Type B pancreatic cell (in vitro differentiated cells): ENCODE data around the gene PRR3. TPM values are rescaled to one million over a fixed set of nuclear protein-coding genes. Genes with fewer than 3 reads are reported as not detected.

Experiments used
- DNase-seq: peaks from one replicate; pipeline ENCODE4 v3.0.0; 2021; ENCODE audit warnings: mixed read lengths; ENCODE audit not compliant: unreplicated experiment; ENCODE audit errors: extremely low spot score
- H3K27ac Mint-ChIP-seq: 2 replicates; pipeline ENCODE4 v1.8.0; 2021; ENCODE audit warnings: mild to moderate bottlenecking, mixed read lengths
- H3K27me3 Mint-ChIP-seq: 2 replicates; pipeline ENCODE4 v1.8.0; 2021; ENCODE audit warnings: mixed read lengths
- H3K36me3 Mint-ChIP-seq: 2 replicates; pipeline ENCODE4 v1.8.0; 2021; ENCODE audit warnings: mixed read lengths
- H3K4me1 Mint-ChIP-seq: one replicate; pipeline ENCODE4 v1.8.0; 2021; ENCODE audit warnings: mixed read lengths; ENCODE audit not compliant: unreplicated experiment
- H3K4me3 Mint-ChIP-seq: 2 replicates; pipeline ENCODE4 v1.8.0; 2021; ENCODE audit warnings: mild to moderate bottlenecking, mixed read lengths
- H3K9me3 Mint-ChIP-seq: 2 replicates; pipeline ENCODE4 v1.8.0; 2021; ENCODE audit warnings: mixed read lengths
- CTCF ChIP-seq: fragments of 200-600 bp; sonication (generic); conservative IDR thresholded peaks from 2 replicates; pipeline ENCODE4 v1.5.0; 2021; ENCODE audit warnings: antibody characterized with exemption, mild to moderate bottlenecking
- total RNA-seq: library from RNA; stranded (reverse); gene quantifications from 2 replicates; pipeline ENCODE4 v1.2.1, GENCODE V29; 2021; ENCODE audit warnings: low replicate concordance

PRR3 gene
- total RNA-seq, 1 donor from 2014 or later: 32.5 TPM

GRCh38 chr6:30564114-30564513, 7.0 kb downstream of the PRR3 start:
- Mint-ChIP-seq H3K9me3 (no peaks in the 10 kb centered on the region), H3K27me3 (no peaks in the 10 kb centered on the region), H3K27ac (no peak overlapping the region), H3K4me3 (no peak overlapping the region), H3K36me3 (peaks cover 12% of the 10 kb centered on the region), H3K4me1 (peaks cover 3% of the 10 kb centered on the region)
- DNase-seq: no peak
- no peak for TF ChIP-seq CTCF

GRCh38 chr6:30565772-30566171, 8.7 kb downstream of the PRR3 start:
- H3K4me1 Mint-ChIP-seq: peaks cover 5% of the 10 kb centered on the region
- peak overlapping the region; percentile 27 for H3K27ac Mint-ChIP-seq
- peaks cover 10% of the 10 kb centered on the region for H3K36me3 Mint-ChIP-seq
- no peaks in the 10 kb centered on the region for H3K9me3 Mint-ChIP-seq
- DNase-seq: no peak
- H3K4me3 Mint-ChIP-seq: no peak overlapping the region
- peaks cover 4% of the 10 kb centered on the region for H3K27me3 Mint-ChIP-seq
- no peak for TF ChIP-seq CTCF

- Mint-ChIP-seq H3K4me3 (peak overlapping the region; percentile 30), H3K36me3 (no peaks in the 10 kb centered on the region), H3K27me3 (peaks cover 4% of the 10 kb centered on the region), H3K27ac (no peak overlapping the region), H3K4me1 (peaks cover 27% of the 10 kb centered on the region), H3K9me3 (no peaks in the 10 kb centered on the region)
- DNase-seq: no peak
- TF ChIP-seq CTCF: no peak
Observed at GRCh38 chr6:30568245-30568644, 11.2 kb downstream of the PRR3 start.

- H3K36me3 Mint-ChIP-seq: no peaks in the 10 kb centered on the region
- H3K4me1 Mint-ChIP-seq: peaks cover 29% of the 10 kb centered on the region
- DNase-seq: no peak
- H3K4me3 Mint-ChIP-seq: peak overlapping the region; percentile 97
- H3K27ac Mint-ChIP-seq: peak overlapping the region; percentile 98
- TF ChIP-seq CTCF: no peak
- H3K9me3 Mint-ChIP-seq: no peaks in the 10 kb centered on the region
- H3K27me3 Mint-ChIP-seq: peaks cover 4% of the 10 kb centered on the region
Observed at GRCh38 chr6:30570263-30570662, 13.2 kb downstream of the PRR3 start.

- Mint-ChIP-seq H3K9me3 (no peaks in the 10 kb centered on the region), H3K4me1 (peaks cover 29% of the 10 kb centered on the region), H3K27ac (peak overlapping the region; percentile 98), H3K27me3 (peaks cover 4% of the 10 kb centered on the region), H3K4me3 (peak overlapping the region; percentile 97), H3K36me3 (no peaks in the 10 kb centered on the region)
- no peak for TF ChIP-seq CTCF
- DNase-seq: no peak
Observed at GRCh38 chr6:30570740-30571074, 13.6 kb downstream of the PRR3 start.
